ENCODE results near the gene KLK6. TPM values are rescaled to one million over a fixed set of nuclear protein-coding genes. Genes with fewer than 3 reads are reported as not detected.

Gene KLK6
- polyA plus RNA-seq, 1 of the 3 experiments (the other 2 are of a cell fraction) = not detected

DNA sequence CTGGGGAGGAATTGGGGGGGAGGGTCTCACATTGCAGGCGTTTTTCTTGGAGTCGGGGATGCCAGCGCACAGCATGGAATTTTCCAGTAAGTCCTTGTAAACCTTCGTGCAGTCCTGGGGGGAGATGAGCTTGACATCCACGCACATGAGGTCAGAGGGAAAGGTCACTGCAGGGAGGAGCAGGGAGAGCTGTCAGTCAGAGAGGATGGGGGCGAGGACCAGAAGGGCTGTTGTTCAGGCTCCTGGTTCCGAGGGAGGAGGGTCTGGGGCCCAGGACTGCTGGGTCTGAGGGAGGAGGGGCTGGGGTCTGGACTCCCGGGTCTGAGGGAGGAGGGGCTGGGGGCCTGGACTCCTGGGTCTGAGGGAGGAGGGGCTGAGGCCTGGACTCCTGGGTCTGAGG, 10.4 kb upstream of the KLK6 start (continued):
- TF ChIP-seq, protein P1, sequence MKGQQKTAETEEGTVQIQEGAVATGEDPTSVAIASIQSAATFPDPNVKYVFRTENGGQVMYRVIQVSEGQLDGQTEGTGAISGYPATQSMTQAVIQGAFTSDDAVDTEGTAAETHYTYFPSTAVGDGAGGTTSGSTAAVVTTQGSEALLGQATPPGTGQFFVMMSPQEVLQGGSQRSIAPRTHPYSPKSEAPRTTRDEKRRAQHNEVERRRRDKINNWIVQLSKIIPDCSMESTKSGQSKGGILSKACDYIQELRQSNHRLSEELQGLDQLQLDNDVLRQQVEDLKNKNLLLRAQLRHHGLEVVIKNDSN (IDR thresholded peaks at IDR 0.05; ENCODE audit: borderline replicate concordance, low read depth) = no peak
- TF ChIP-seq GATA2 (CRISPR knock-in tag; IDR thresholded peaks at IDR 0.05) (no peak), RAD21 (IDR thresholded peaks at IDR 0.05; ENCODE audit: low read length) (no peak), TEAD4 (IDR thresholded peaks at IDR 0.05; ENCODE audit: borderline replicate concordance, insufficient read depth) (no peak), FOXJ3 (CRISPR knock-in tag; IDR thresholded peaks at IDR 0.05) (no peak), ELF1 (IDR thresholded peaks at IDR 0.05) (no peak), FOSL2 (IDR thresholded peaks at IDR 0.05; ENCODE audit: borderline replicate concordance, low read depth) (no peak)
- TF ChIP-seq, protein P2, sequence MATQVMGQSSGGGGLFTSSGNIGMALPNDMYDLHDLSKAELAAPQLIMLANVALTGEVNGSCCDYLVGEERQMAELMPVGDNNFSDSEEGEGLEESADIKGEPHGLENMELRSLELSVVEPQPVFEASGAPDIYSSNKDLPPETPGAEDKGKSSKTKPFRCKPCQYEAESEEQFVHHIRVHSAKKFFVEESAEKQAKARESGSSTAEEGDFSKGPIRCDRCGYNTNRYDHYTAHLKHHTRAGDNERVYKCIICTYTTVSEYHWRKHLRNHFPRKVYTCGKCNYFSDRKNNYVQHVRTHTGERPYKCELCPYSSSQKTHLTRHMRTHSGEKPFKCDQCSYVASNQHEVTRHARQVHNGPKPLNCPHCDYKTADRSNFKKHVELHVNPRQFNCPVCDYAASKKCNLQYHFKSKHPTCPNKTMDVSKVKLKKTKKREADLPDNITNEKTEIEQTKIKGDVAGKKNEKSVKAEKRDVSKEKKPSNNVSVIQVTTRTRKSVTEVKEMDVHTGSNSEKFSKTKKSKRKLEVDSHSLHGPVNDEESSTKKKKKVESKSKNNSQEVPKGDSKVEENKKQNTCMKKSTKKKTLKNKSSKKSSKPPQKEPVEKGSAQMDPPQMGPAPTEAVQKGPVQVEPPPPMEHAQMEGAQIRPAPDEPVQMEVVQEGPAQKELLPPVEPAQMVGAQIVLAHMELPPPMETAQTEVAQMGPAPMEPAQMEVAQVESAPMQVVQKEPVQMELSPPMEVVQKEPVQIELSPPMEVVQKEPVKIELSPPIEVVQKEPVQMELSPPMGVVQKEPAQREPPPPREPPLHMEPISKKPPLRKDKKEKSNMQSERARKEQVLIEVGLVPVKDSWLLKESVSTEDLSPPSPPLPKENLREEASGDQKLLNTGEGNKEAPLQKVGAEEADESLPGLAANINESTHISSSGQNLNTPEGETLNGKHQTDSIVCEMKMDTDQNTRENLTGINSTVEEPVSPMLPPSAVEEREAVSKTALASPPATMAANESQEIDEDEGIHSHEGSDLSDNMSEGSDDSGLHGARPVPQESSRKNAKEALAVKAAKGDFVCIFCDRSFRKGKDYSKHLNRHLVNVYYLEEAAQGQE (IDR thresholded peaks at IDR 0.05; ENCODE audit: low read depth, low read length) = no peak

DNA sequence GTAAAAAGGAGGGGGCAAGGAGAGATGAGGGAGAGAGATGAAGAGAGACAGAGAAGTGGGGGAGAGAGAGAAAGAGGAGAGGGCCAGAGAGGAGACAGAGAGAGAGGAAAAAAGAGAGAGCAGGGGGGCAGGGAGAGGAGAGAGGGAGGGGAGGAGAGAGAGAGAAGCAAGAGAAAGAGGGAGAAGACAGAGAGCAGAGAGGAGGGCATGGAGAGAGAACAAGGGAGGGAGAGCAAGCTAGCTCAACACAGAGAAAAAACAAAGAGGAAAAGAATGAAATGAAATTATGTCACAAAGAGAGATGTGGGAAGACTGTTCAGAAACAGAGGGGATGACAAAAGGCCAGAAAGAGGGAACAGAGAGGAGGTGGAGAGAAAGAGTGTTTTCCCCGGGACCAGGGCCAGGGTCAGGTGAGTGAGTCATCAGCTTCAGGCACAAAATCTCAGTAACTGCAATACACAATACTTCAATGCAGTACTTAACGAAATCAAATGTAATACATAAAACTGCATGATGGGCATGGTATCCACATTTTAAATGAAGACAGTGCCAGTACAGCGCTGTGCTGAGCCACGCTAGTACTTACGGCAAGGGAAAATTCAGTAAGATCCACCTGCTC, 9.5 kb upstream of the KLK6 start:
- Histone ChIP-seq H3K4me1 (ENCODE audit: control insufficient read depth in 1 of 2, insufficient read depth in 2 of 2, low read depth in 1 of 2, low read length in 1 of 2) (no peaks in the 10 kb centered on the region), H4K20me1 (ENCODE audit: insufficient read depth) (no peaks in the 10 kb centered on the region), H3K27ac (ENCODE audit: low read depth in 2 of 2, low read length in 1 of 2) (no peak overlapping the region), H3K36me3 (replicated peaks in 1 of 2; ENCODE audit: control insufficient read depth in 1 of 2, insufficient read depth in 2 of 2, low read length in 1 of 2) (no peaks in the 10 kb centered on the region), H3K27me3 (ENCODE audit: insufficient read depth) (no peaks in the 10 kb centered on the region; the same call in 1 of the 2 replicates), H3K4me2 (no peak overlapping the region), H2AFZ (ENCODE audit: low read depth) (no peak overlapping the region), H3K4me3 (ENCODE audit: low read depth in 2 of 2, low read length in 1 of 2) (no peak overlapping the region), H3K9me2 (no peaks in the 10 kb centered on the region), H3K9me3 (no peaks in the 10 kb centered on the region), H3K79me2 (ENCODE audit: insufficient read depth) (no peaks in the 10 kb centered on the region), H3F3A (replicated peaks; ENCODE audit: insufficient read depth) (no peaks in the 10 kb centered on the region), H3K9ac (no peak overlapping the region)
- POLR2A ChIA-PET = no interaction called here
- DNase-seq = no peak
- 35% methylated on average over 5 of the region's 5 CpGs for WGBS (ENCODE audit: low lambda C conversion rate)
- CTCF ChIA-PET = no interaction called here
- TF ChIP-seq GATA2 (CRISPR knock-in tag; IDR thresholded peaks at IDR 0.05) = no peak
- no peak for TF ChIP-seq FOXM1 (IDR thresholded peaks at IDR 0.05; ENCODE audit: low read depth)
- no peak for TF ChIP-seq FOSL2 (IDR thresholded peaks at IDR 0.05; ENCODE audit: borderline replicate concordance, low read depth)
- no peak for TF ChIP-seq JUND (IDR thresholded peaks at IDR 0.05)
- no peak for TF ChIP-seq TEAD4 (IDR thresholded peaks at IDR 0.05; ENCODE audit: borderline replicate concordance, insufficient read depth)
- TF ChIP-seq TCF12 (IDR thresholded peaks at IDR 0.05) = no peak
- no peak for TF ChIP-seq ELF1 (IDR thresholded peaks at IDR 0.05)
- TF ChIP-seq, protein P1 (IDR thresholded peaks at IDR 0.05; ENCODE audit: borderline replicate concordance, low read depth) = no peak
- no peak for TF ChIP-seq RFX5 (IDR thresholded peaks at IDR 0.05; ENCODE audit: low read length)

Measured in SK-N-SH (cell line).